GM18505 (cell line): ENCODE measurements around the gene SPNS1.

ENCODE experiments used
- ATAC-seq: cut with Tn5 transposase; IDR thresholded peaks from one replicate; pipeline ENCODE4 v1.9.1; 2021; ENCODE audit not compliant: unreplicated experiment
- POLR2A ChIP-seq: IDR thresholded peaks from 4 replicates; pipeline ENCODE4 v1.6.1; 2011; ENCODE audit warnings: borderline replicate concordance; ENCODE audit not compliant: insufficient read depth, insufficient read length; ENCODE audit errors: extremely low read depth

SPNS1 gene

GRCh38 chr16:29012913-29013553 lies 38.5 kb downstream of the SPNS1 start:
- TF ChIP-seq POLR2A, result no peak
- ATAC-seq, result no peak

- no peak for TF ChIP-seq POLR2A
Measured at GRCh38 chr16:29014561-29015069, 40.0 kb downstream of the SPNS1 start.

GRCh38 chr16:29022196-29022595 lies 47.6 kb downstream of the SPNS1 start:
- no peak for ATAC-seq
- TF ChIP-seq POLR2A, result no peak

More at GRCh38 chr16:29014561-29015069, 40.0 kb downstream of the SPNS1 start:
- ATAC-seq, result no peak

- ATAC-seq, result no peak
- no peak for TF ChIP-seq POLR2A
Measured at GRCh38 chr16:29023279-29024277, 49.0 kb downstream of the SPNS1 start.

- ATAC-seq, result no peak
Measured at GRCh38 chr16:29024278-29024677, 49.7 kb downstream of the SPNS1 start.

GRCh38 chr16:29025218-29025617 lies 50.6 kb downstream of the SPNS1 start:
- ATAC-seq, result no peak

More at GRCh38 chr16:29024278-29024677, 49.7 kb downstream of the SPNS1 start:
- TF ChIP-seq POLR2A, result no peak

GRCh38 chr16:29025735-29026134 lies 51.2 kb downstream of the SPNS1 start:
- TF ChIP-seq POLR2A, result no peak
- no peak for ATAC-seq

More at GRCh38 chr16:29025218-29025617, 50.6 kb downstream of the SPNS1 start:
- no peak for TF ChIP-seq POLR2A

- no peak for TF ChIP-seq POLR2A
- ATAC-seq, result no peak
Measured at GRCh38 chr16:29028457-29029167, 54.0 kb downstream of the SPNS1 start.

- no peak for TF ChIP-seq POLR2A
- ATAC-seq, result no peak
Measured at GRCh38 chr16:29029168-29029994, 54.8 kb downstream of the SPNS1 start.

GRCh38 chr16:29030086-29030840 lies 55.7 kb downstream of the SPNS1 start:
- ATAC-seq, result no peak
- TF ChIP-seq POLR2A, result no peak
